Right atrium auricular region (tissue), 2 donors: Measurements from ENCODE around the gene SIRT5. TPM values are rescaled to one million over a fixed set of nuclear protein-coding genes. Genes with fewer than 3 reads are reported as not detected.
A peak's percentile ranks its signal among the peaks of the same experiment; 100 is the strongest.

ENCODE experiments used
- DNase-seq: peaks from one replicate; pipeline ENCODE4 v3.0.0-alpha.2; 2019; ENCODE audit warnings: low spot score
- H3K27ac ChIP-seq, 2 donors: fragments of 200-600 bp; sonication (generic); 1 replicate in 1 of 2; 2 replicates in 1 of 2; pipeline ENCODE4 v1.5.1; 2016 to 2019
- H3K27me3 ChIP-seq, 2 donors: fragments of 200-600 bp; sonication (generic); one replicate each; pipeline versions ENCODE4 v1.5.1 to v1.6.0; 2017 to 2019
- H3K36me3 ChIP-seq: fragments of 200-600 bp; sonication (generic); one replicate; pipeline ENCODE4 v1.5.1; 2016
- H3K4me1 ChIP-seq, 2 donors: fragments of 200-600 bp; sonication (generic); one replicate each; pipeline versions ENCODE4 v1.5.1 to v1.6.0; 2017 to 2019
- H3K4me3 ChIP-seq, 2 donors: fragments of 200-600 bp; sonication (generic); 1 replicate in 1 of 2; 2 replicates in 1 of 2; pipeline ENCODE4 v1.5.1; 2017 to 2019; ENCODE audit warnings: mild to moderate bottlenecking in 1 of 2, moderate library complexity in 1 of 2
- H3K9me3 ChIP-seq, 2 donors: fragments of 200-600 bp; sonication (generic); one replicate each; pipeline ENCODE4 v1.5.1; 2019
- CTCF ChIP-seq, 2 donors: fragments of 200-600 bp; sonication (generic); IDR thresholded peaks; one replicate each; pipeline ENCODE4 v1.5.1; 2019; ENCODE audit warnings: antibody characterized with exemption in 2 of 2
- total RNA-seq, 2 donors: library from RNA; depleted of rRNA; stranded (reverse); fragments of >200 nt; gene quantifications; one replicate each; pipeline ENCODE4 v1.1.0, GENCODE V29; 2016

SIRT5 gene
- 10 to 100 TPM; 17.9 to 31.2 TPM for total RNA-seq

GRCh38 chr6:13574571-13575376 is at the start of gene SIRT5:
Gene SIRT5 (plus strand): TSS chr6:13574601. CDS start chr6:13584111, 9,510 bp downstream.
- H3K27ac ChIP-seq: peak within 1 kb of the TSS; percentile 97 to 99
- no peaks in the 10 kb centered on the region for H3K27me3 ChIP-seq
- peaks cover 0 to 5% of the 10 kb centered on the region in 2 donors for H3K9me3 ChIP-seq
- H3K4me3 ChIP-seq: peak within 1 kb of the TSS; percentile 78 to 90
- H3K4me1 ChIP-seq: peaks cover 0 to 9% of the 10 kb centered on the region in 2 donors
- peak; percentile 85 for DNase-seq
- TF ChIP-seq CTCF (IDR thresholded peaks at IDR 0.05): no peak
- no peaks in the 10 kb centered on the region for H3K36me3 ChIP-seq

- Histone ChIP-seq H3K9me3 (no peaks in the 10 kb centered on the region), H3K4me3 (no peak overlapping the region), H3K4me1 (peaks cover 0 to 46% of the 10 kb centered on the region in 2 donors), H3K36me3 (no peaks in the 10 kb centered on the region), H3K27me3 (no peaks in the 10 kb centered on the region), H3K27ac (peak overlapping the region; percentile 84 to 90)
- no peak for TF ChIP-seq CTCF (IDR thresholded peaks at IDR 0.05)
- no peak for DNase-seq
Measured at GRCh38 chr6:13524801-13525508, 49.4 kb upstream of the SIRT5 start.

- DNase-seq: no peak
- TF ChIP-seq CTCF (IDR thresholded peaks at IDR 0.05): no peak
- Histone ChIP-seq H3K4me1 (peaks cover 0 to 46% of the 10 kb centered on the region in 2 donors), H3K4me3 (no peak overlapping the region), H3K36me3 (no peaks in the 10 kb centered on the region), H3K9me3 (no peaks in the 10 kb centered on the region), H3K27ac (peak overlapping the region; percentile 84 to 90), H3K27me3 (no peaks in the 10 kb centered on the region)
Measured at GRCh38 chr6:13526357-13526726, 48.1 kb upstream of the SIRT5 start.

- peaks cover 0 to 46% of the 10 kb centered on the region in 2 donors for H3K4me1 ChIP-seq
- H3K4me3 ChIP-seq: no peak overlapping the region
- no peaks in the 10 kb centered on the region for H3K36me3 ChIP-seq
- no peaks in the 10 kb centered on the region for H3K27me3 ChIP-seq
- DNase-seq: no peak
- H3K9me3 ChIP-seq: no peaks in the 10 kb centered on the region
- peak overlapping the region; percentile 84 to 90 for H3K27ac ChIP-seq
- TF ChIP-seq CTCF (IDR thresholded peaks at IDR 0.05): no peak
Measured at GRCh38 chr6:13526727-13527670, 47.4 kb upstream of the SIRT5 start.

GRCh38 chr6:13527671-13528056 is 46.7 kb upstream of the SIRT5 start:
- no peaks in the 10 kb centered on the region for H3K9me3 ChIP-seq
- H3K4me3 ChIP-seq: no peak overlapping the region
- no peak for DNase-seq
- H3K27me3 ChIP-seq: no peaks in the 10 kb centered on the region
- peak overlapping the region; percentile 84 to 90 for H3K27ac ChIP-seq
- H3K4me1 ChIP-seq: peaks cover 0 to 46% of the 10 kb centered on the region in 2 donors
- H3K36me3 ChIP-seq: no peaks in the 10 kb centered on the region
- no peak for TF ChIP-seq CTCF (IDR thresholded peaks at IDR 0.05)
